Uterus (tissue), 4 donors: ENCODE results near the gene PGF. TPM values are rescaled to one million over a fixed set of nuclear protein-coding genes. Genes with fewer than 3 reads are reported as not detected.

ENCODE experiments used
- DNase-seq, 2 donors: peaks; one replicate each; pipeline ENCODE4 v3.0.0-alpha.2; 2019 to 2020
- H3K27ac ChIP-seq, 2 donors: fragments of 200-600 bp; sonication (generic); 1 replicate in 1 of 2; 2 replicates in 1 of 2; pipeline ENCODE4 v1.5.1; 2016 to 2018
- H3K27me3 ChIP-seq, 2 donors: fragments of 200-600 bp; sonication (generic); one replicate each; pipeline ENCODE4 v1.5.1; 2018 to 2019; ENCODE audit warnings: control low read depth in 1 of 2
- H3K36me3 ChIP-seq, 2 donors: fragments of 200-600 bp; sonication (generic); one replicate each; pipeline ENCODE4 v1.5.1; 2019; ENCODE audit warnings: control low read depth in 1 of 2
- H3K4me1 ChIP-seq, 2 donors: fragments of 200-600 bp; sonication (generic); one replicate each; pipeline ENCODE4 v1.5.1; 2018 to 2019; ENCODE audit warnings: control low read depth in 1 of 2
- H3K4me3 ChIP-seq, 2 donors: fragments of 200-600 bp; sonication (generic); 1 replicate in 1 of 2; 2 replicates in 1 of 2; pipeline ENCODE4 v1.5.1; 2018 to 2019; ENCODE audit warnings: mild to moderate bottlenecking in 1 of 2
- H3K9me3 ChIP-seq, 2 donors: fragments of 200-600 bp; sonication (generic); one replicate each; pipeline ENCODE4 v1.5.1; 2019; ENCODE audit warnings: control low read depth in 1 of 2
- POLR2A ChIP-seq, 2 donors: fragments of 450-650 bp; IDR thresholded peaks; one replicate each; pipeline ENCODE4 v1.6.1; 2016; ENCODE audit warnings: antibody characterized with exemption in 2 of 2, mild to moderate bottlenecking in 1 of 2, moderate library complexity in 1 of 2
- intact Hi-C: fragments of 100-400 bp; cut with DNase I; formaldehyde crosslinking; loops from one replicate; pipeline ENCODE4 v1.15.1; 2023; ENCODE audit warnings: low total_unique reads
- total RNA-seq, 4 donors: library from RNA; depleted of rRNA in 3 of 4; stranded (reverse); fragments of >200 nt in 3 of 4; gene quantifications; one replicate each; pipeline versions ENCODE4 v1.1.0 to v1.2.4, GENCODE V29; 2014 to 2023
- TF ChIP-seq, protein P1 (sequence below), 4 experiments: fragments of 200-600 bp in 2 of 4; fragments of 450-650 bp in 2 of 4; sonication (generic) in 2 of 4; IDR thresholded peaks; one replicate each; pipeline ENCODE4 v1.5.1; 2016 to 2019; ENCODE audit warnings: antibody characterized with exemption in 4 of 4, mild to moderate bottlenecking in 2 of 4, moderate library complexity in 1 of 4
- donor health status: DM: yes; HTN: yes; CAD: no.

The PGF gene
- total RNA-seq, 4 donors from 2014 or later: 2.7 to 32.4 (median 15.4) TPM

DNA sequence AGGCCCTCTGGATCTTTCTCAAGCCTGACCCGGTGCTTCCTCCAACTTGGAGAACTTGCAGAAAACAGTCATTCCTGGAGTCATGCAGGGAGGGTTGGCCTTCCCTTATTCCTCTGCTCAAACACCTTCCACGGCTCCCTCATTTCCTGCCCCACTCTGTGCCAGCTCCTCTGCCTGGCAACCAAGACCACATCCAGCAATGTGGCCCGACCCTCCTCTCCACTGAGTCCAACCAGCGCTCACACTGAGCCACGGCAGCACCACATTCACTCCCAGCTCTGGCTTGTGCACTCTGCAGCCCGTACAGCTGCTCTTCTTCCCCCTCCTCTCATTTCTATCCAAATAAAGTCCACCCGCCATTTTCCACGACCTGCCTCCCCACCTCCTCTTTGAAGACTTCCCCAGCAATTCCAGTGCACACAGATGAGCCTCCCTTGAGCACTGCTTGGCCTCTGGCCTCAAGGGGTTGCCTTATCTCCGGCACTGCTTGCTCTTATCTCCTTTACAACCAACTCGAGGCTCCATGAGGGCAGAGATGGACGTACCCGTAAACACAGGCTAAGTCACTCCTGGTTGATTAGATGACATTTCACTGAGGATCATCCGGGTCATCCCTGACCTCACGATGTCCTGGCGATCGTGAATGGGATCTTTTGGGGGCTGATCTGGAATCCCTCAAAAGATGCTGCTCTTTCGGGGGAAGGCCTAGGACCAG, 5.4 kb downstream of the PGF start:
- intact Hi-C loops: no loop called here

DNA sequence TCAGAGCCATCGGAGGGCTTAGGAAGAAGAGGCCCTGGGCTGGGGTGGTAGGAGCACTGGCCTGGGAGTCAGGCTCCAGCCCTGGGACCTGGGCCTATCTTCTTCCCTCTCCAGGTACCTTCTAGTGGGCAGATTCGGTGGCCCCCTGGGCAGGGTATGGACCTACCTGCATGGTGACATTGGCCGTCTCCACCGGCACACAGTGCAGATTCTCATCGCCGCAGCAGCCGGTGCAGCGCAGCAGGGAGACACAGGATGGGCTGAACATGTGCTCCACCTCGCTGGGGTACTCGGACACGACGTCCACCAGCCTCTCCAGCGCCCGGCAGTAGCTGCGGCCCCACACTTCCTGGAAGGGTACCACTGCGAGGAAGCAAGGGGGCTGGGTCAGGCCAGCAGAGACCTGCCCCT, 6.2 kb downstream of the PGF start:
- H3K27ac ChIP-seq: no peak overlapping the region
- H3K9me3 ChIP-seq: no peaks in the 10 kb centered on the region
- intact Hi-C loops: no loop called here
- H3K4me1 ChIP-seq: no peaks in the 10 kb centered on the region
- H3K4me3 ChIP-seq: no peak overlapping the region
- TF ChIP-seq, protein P1, sequence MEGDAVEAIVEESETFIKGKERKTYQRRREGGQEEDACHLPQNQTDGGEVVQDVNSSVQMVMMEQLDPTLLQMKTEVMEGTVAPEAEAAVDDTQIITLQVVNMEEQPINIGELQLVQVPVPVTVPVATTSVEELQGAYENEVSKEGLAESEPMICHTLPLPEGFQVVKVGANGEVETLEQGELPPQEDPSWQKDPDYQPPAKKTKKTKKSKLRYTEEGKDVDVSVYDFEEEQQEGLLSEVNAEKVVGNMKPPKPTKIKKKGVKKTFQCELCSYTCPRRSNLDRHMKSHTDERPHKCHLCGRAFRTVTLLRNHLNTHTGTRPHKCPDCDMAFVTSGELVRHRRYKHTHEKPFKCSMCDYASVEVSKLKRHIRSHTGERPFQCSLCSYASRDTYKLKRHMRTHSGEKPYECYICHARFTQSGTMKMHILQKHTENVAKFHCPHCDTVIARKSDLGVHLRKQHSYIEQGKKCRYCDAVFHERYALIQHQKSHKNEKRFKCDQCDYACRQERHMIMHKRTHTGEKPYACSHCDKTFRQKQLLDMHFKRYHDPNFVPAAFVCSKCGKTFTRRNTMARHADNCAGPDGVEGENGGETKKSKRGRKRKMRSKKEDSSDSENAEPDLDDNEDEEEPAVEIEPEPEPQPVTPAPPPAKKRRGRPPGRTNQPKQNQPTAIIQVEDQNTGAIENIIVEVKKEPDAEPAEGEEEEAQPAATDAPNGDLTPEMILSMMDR (IDR thresholded peaks at IDR 0.05): no peak
- TF ChIP-seq POLR2A (IDR thresholded peaks at IDR 0.05): no peak
- no peaks in the 10 kb centered on the region for H3K27me3 ChIP-seq
- no peaks in the 10 kb centered on the region for H3K36me3 ChIP-seq
- DNase-seq: no peak

More for the DNA sequence above, 5.4 kb downstream of the PGF start:
- no peaks in the 10 kb centered on the region for H3K27me3 ChIP-seq
- no peaks in the 10 kb centered on the region for H3K9me3 ChIP-seq
- H3K27ac ChIP-seq: no peak overlapping the region
- H3K4me3 ChIP-seq: no peak overlapping the region
- DNase-seq: no peak
- H3K4me1 ChIP-seq: no peaks in the 10 kb centered on the region
- TF ChIP-seq POLR2A (IDR thresholded peaks at IDR 0.05): no peak
- TF ChIP-seq, protein P1 (IDR thresholded peaks at IDR 0.05): no peak
- H3K36me3 ChIP-seq: no peaks in the 10 kb centered on the region

DNA sequence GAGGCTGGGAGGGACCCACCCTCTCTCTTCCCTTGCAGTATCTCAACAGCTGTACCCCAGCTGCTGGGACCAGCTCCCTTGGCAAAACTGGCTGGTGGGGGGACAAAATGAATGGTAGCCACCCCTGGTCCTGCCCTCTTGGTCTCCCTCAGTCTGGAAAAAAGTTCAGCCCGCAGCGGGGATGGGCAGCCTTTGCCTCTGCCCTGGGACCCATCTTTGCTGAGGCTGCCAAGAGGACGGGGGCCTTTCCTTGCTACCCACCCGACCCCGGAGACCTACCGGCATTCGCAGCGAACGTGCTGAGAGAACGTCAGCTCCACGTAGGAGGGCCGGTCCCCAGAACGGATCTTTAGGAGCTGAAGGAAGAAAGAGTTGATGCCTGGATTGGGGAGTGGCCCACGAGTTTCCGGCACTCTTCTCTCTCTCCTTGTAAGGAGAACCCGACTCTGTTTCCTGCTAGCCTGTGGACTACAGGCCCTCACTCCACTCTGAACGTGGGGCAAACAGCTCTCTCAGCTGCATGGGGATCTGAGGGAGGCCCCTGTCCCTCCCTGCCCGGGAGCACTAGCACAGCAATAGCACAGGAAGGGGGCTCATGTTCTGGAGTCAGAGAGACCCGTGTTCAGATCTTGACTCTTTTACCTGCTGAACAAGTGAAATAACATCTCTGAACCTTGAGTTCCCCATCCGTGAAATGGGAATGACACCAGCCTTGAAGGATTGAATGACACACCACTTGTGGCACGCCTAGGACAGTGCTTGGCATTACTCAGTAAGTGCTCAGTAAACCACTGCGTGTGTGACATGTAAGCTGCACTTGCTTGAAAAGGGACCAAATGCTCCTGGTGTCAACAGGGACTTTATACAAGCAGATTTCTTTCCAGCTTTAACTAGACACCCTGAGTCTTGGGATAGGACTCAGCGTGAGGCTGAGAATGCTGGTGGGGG, 6.9 kb downstream of the PGF start:
- Histone ChIP-seq H3K4me1 (no peaks in the 10 kb centered on the region), H3K4me3 (no peak overlapping the region), H3K27me3 (no peaks in the 10 kb centered on the region), H3K36me3 (no peaks in the 10 kb centered on the region), H3K27ac (no peak overlapping the region), H3K9me3 (no peaks in the 10 kb centered on the region)
- no peak for DNase-seq
- intact Hi-C loops: no loop called here
- no peak for TF ChIP-seq POLR2A (IDR thresholded peaks at IDR 0.05)
- TF ChIP-seq, protein P1 (IDR thresholded peaks at IDR 0.05): no peak

DNA sequence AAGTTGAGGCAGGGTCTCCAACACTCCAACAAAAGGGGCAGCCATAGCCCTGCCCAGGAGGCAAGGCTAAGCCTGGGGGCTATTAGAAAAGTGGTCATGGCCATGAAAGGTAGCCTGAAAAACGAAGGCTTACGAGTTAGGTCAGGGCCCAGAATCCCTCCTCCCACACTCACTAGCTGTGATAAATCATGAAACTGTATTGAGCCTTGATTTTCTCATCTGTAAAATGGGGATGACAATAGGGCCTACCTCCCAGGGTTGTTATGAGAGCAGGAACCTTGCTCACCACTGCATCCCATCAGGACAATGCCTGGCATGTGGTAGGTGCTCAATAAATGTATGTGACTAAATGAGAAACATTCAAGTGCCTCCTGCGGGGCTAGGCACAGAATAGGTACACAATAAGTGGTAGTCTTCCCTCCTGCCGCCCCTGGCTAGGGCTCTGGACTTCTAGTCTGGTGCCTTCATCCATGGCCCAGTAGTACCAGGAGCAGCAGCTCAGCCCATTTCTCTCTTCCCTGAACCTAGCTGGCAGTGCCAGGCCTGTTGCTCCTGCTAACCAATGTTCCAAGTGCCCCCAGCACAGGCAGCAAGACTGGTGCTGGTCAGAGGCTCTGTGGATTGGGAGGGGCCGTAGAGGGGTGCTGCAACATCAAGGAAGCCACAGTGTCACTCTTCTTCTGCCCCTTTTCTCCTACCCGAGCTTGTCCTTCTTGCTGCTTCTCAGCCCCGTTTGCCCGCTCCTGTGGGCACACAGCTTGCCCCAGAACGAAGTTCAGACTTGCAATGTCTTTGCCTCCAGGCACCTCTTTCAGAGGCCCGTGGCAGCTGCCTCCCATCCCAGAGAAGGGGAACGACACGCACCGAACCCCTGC, 7.8 kb downstream of the PGF start:
- Histone ChIP-seq H3K36me3 (no peaks in the 10 kb centered on the region), H3K9me3 (no peaks in the 10 kb centered on the region), H3K4me3 (no peak overlapping the region), H3K4me1 (no peaks in the 10 kb centered on the region), H3K27ac (no peak overlapping the region), H3K27me3 (no peaks in the 10 kb centered on the region)
- no peak for DNase-seq
- intact Hi-C loops: no loop called here
- TF ChIP-seq, protein P1 (IDR thresholded peaks at IDR 0.05): no peak
- TF ChIP-seq POLR2A (IDR thresholded peaks at IDR 0.05): no peak
